Thoracic aorta (tissue), 2 donors: ENCODE results near the gene CDIP1. TPM values are rescaled to one million over a fixed set of nuclear protein-coding genes. Genes with fewer than 3 reads are reported as not detected.
"Not testable (repeated sequence)": the region's sequence is repeated elsewhere in the genome, so short reads cannot be mapped to it uniquely, and the experiment has no call there.

ENCODE experiments used
- ATAC-seq: fragments of 150-250 bp; one replicate; pipeline ENCODE4 v1.8.0; 2017; ENCODE audit warnings: low read depth; ENCODE audit not compliant: insufficient number of reproducible peaks, low FRiP score
- DNase-seq: peaks from one replicate; pipeline ENCODE4 v3.0.0-alpha.2; 2020; ENCODE audit warnings: low spot score
- H3K27ac ChIP-seq, 2 donors: fragments of 200-600 bp; sonication (generic); 1 replicate in 1 of 2; 2 replicates in 1 of 2; pipeline ENCODE4 v1.5.1; 2016; ENCODE audit warnings: mild to moderate bottlenecking in 2 of 2, moderate library complexity in 2 of 2
- H3K27me3 ChIP-seq: fragments of 200-600 bp; sonication (generic); replicated peaks from 2 replicates; pipeline ENCODE4 v1.6.0; 2016; ENCODE audit warnings: mild to moderate bottlenecking; ENCODE audit not compliant: insufficient read depth
- H3K36me3 ChIP-seq: fragments of 200-600 bp; sonication (generic); one replicate; pipeline ENCODE4 v1.5.1; 2016
- H3K4me1 ChIP-seq, 2 donors: fragments of 200-600 bp; sonication (generic); 1 replicate in 1 of 2; 2 replicates in 1 of 2; pipeline versions ENCODE4 v1.5.1 to v1.6.0; 2016; ENCODE audit warnings: low read depth in 2 of 2, mild to moderate bottlenecking in 1 of 2; ENCODE audit not compliant: control insufficient read depth in 1 of 2
- H3K4me3 ChIP-seq: fragments of 200-600 bp; sonication (generic); 2 replicates; pipeline ENCODE4 v1.5.1; 2016; ENCODE audit warnings: mild to moderate bottlenecking
- H3K9me3 ChIP-seq: fragments of 200-600 bp; sonication (generic); 2 replicates; pipeline ENCODE4 v1.5.1; 2016
- CTCF ChIP-seq: fragments of 200-600 bp; sonication (generic); IDR thresholded peaks from one replicate; pipeline ENCODE4 v1.5.1; 2019; ENCODE audit warnings: antibody characterized with exemption
- total RNA-seq, 2 donors: library from RNA; depleted of rRNA; stranded (reverse); fragments of >200 nt; gene quantifications; one replicate each; pipeline versions ENCODE4 v1.1.0 to v1.2.3, GENCODE V29; 2016

The CDIP1 gene
- total RNA-seq, 2 donors from 2014 or later: 33.2 to 33.5 TPM

- no peak for ATAC-seq
Observed at GRCh38 chr16:4576008-4576407, 37.4 kb upstream of the CDIP1 start.

GRCh38 chr16:4574919-4575705, 36.5 kb upstream of the CDIP1 start:
- no peak for TF ChIP-seq CTCF
- H3K36me3 ChIP-seq: no peaks in the 10 kb centered on the region
- no peak for DNase-seq
- ATAC-seq: no peak
- H3K27ac ChIP-seq: no peak overlapping the region
- no peaks in the 10 kb centered on the region for H3K4me1 ChIP-seq
- no peak overlapping the region for H3K4me3 ChIP-seq
- no peaks in the 10 kb centered on the region for H3K9me3 ChIP-seq
- H3K27me3 ChIP-seq: no peaks in the 10 kb centered on the region

More at GRCh38 chr16:4576008-4576407, 37.4 kb upstream of the CDIP1 start:
- Histone ChIP-seq H3K4me3 (no peak overlapping the region), H3K4me1 (no peaks in the 10 kb centered on the region), H3K36me3 (no peaks in the 10 kb centered on the region), H3K9me3 (no peaks in the 10 kb centered on the region), H3K27ac (no peak overlapping the region), H3K27me3 (no peaks in the 10 kb centered on the region)
- TF ChIP-seq CTCF: no peak
- no peak for DNase-seq

- H3K27ac ChIP-seq, H3K9me3 ChIP-seq, ATAC-seq, H3K4me1 ChIP-seq, H3K27me3 ChIP-seq, H3K4me3 ChIP-seq, DNase-seq, H3K36me3 ChIP-seq: not testable (repeated sequence)
Observed at GRCh38 chr16:4573926-4574325, 35.4 kb upstream of the CDIP1 start.

GRCh38 chr16:4572715-4573114, 34.1 kb upstream of the CDIP1 start:
- ATAC-seq: no peak
- H3K4me3 ChIP-seq: no peak overlapping the region
- TF ChIP-seq CTCF: no peak
- H3K27ac ChIP-seq: no peak overlapping the region
- no peaks in the 10 kb centered on the region for H3K27me3 ChIP-seq
- H3K9me3 ChIP-seq: no peaks in the 10 kb centered on the region
- DNase-seq: no peak
- no peaks in the 10 kb centered on the region for H3K4me1 ChIP-seq
- H3K36me3 ChIP-seq: no peaks in the 10 kb centered on the region

- Histone ChIP-seq H3K4me3 (no peak overlapping the region), H3K4me1 (no peaks in the 10 kb centered on the region), H3K27ac (no peak overlapping the region), H3K9me3 (no peaks in the 10 kb centered on the region), H3K27me3 (no peaks in the 10 kb centered on the region), H3K36me3 (no peaks in the 10 kb centered on the region)
- no peak for DNase-seq
- no peak for ATAC-seq
- no peak for TF ChIP-seq CTCF
Observed at GRCh38 chr16:4570688-4571321, 32.2 kb upstream of the CDIP1 start.
